GM10266 (cell line): ENCODE results near the gene TCAF1.

Experiments used
- DNase-seq: peaks from one replicate; pipeline ENCODE4 v3.0.0; 2012; ENCODE audit errors: extremely low spot score
- CTCF ChIP-seq: IDR thresholded peaks from 2 replicates; pipeline ENCODE4 v1.5.1; 2012; ENCODE audit warnings: mild to moderate bottlenecking, low read depth; ENCODE audit not compliant: control insufficient read depth, insufficient read depth; ENCODE audit errors: missing control alignments

The TCAF1 gene

GRCh38 chr7:143913945-143914615 is 12.1 kb upstream of the TCAF1 start:
- no peak for TF ChIP-seq CTCF
- DNase-seq: no peak

- no peak for TF ChIP-seq CTCF
Observed at GRCh38 chr7:143910473-143911248, 8.7 kb upstream of the TCAF1 start.

GRCh38 chr7:143909863-143910262 is 7.9 kb upstream of the TCAF1 start:
- DNase-seq: no peak
- TF ChIP-seq CTCF: no peak

More at GRCh38 chr7:143910473-143911248, 8.7 kb upstream of the TCAF1 start:
- DNase-seq: no peak

- DNase-seq: no peak
- no peak for TF ChIP-seq CTCF
Observed at GRCh38 chr7:143908120-143908519, 6.1 kb upstream of the TCAF1 start.

- no peak for TF ChIP-seq CTCF
- no peak for DNase-seq
Observed at GRCh38 chr7:143906895-143907294, 4.9 kb upstream of the TCAF1 start.

- no peak for TF ChIP-seq CTCF
- DNase-seq: no peak
Observed at GRCh38 chr7:143906151-143906550, 4.2 kb upstream of the TCAF1 start.

- DNase-seq: no peak
- TF ChIP-seq CTCF: no peak
Observed at GRCh38 chr7:143905509-143905908, 3.5 kb upstream of the TCAF1 start.
